ENCODE data around the gene PRDX6. TPM values are rescaled to one million over a fixed set of nuclear protein-coding genes. Genes with fewer than 3 reads are reported as not detected.
"Not testable (repeated sequence)": the region's sequence is repeated elsewhere in the genome, so short reads cannot be mapped to it uniquely, and the experiment has no call there.

The PRDX6 gene
- total RNA-seq, 1 donor from 2014 or later, result 518 TPM

- intact Hi-C loops (cut with DNase I), result no loop called here
- ATAC-seq, result no peak
Observed at GRCh38 chr1:173454966-173455524, 22.1 kb upstream of the PRDX6 start.

GRCh38 chr1:173459885-173460284, 17.2 kb upstream of the PRDX6 start:
- ATAC-seq (no peak), DNase-seq (ENCODE audit: missing footprints) (no peak)
- intact Hi-C loops (cut with DNase I), result no loop called here

More at GRCh38 chr1:173454966-173455524, 22.1 kb upstream of the PRDX6 start:
- DNase-seq (ENCODE audit: missing footprints), result no peak

- intact Hi-C loops (cut with DNase I); DNase-seq (ENCODE audit: missing footprints); ATAC-seq: not testable (repeated sequence)
Observed at GRCh38 chr1:173462666-173463065, 14.5 kb upstream of the PRDX6 start.

DNA sequence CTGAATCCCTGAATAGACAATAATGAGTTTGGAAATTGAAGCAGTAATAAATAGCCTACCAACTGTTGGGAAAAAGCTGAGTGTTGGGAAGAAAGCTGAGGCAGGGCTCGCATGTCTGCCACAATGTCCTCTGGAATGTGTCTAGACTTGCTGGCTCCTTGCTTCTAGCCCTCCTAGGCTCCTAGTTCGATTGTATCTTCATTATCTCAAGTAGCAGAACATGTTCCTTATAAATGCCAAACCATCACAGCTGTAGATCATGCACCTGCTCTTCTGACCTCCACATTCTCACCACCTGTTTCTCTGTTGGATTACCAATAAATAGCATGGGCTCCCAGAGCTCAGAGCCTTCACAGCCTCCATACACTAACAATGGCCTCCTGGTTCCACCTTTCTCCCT, 12.9 kb upstream of the PRDX6 start:
- DNase-seq (ENCODE audit: missing footprints); intact Hi-C loops (cut with DNase I); ATAC-seq: not testable (repeated sequence)

- ATAC-seq (no peak), DNase-seq (ENCODE audit: missing footprints) (no peak)
- intact Hi-C loops (cut with DNase I), result no loop called here
Observed at GRCh38 chr1:173467426-173467825, 9.7 kb upstream of the PRDX6 start.

DNA sequence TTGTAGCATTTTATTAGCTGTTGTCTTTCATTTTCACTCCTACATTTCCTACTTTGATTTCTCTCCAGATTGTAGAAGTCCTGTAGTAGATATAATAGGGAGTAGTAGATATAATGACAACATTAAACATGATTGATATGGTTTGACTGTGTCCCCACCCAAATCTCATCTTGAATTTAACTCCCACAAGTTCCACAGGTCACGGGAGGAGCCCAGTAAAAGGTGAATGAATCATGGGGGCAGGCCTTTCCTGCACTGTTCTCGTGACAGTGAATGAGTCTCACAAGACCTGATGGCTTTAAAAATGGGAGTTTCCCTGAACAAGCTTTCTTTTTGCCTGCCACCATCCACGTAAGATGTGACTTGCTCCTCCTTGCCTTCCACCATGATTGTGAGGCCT, 7.5 kb upstream of the PRDX6 start:
- no peak for DNase-seq (ENCODE audit: missing footprints)
- intact Hi-C loops (cut with DNase I), result loop anchor here (10.0 kb wide), 1 partner anchor 935 kb away; the partner anchor contains the start of gene SUCO
- ATAC-seq, result no peak

- intact Hi-C loops (cut with DNase I), result loop anchor here (10.0 kb wide), 1 partner anchor 936 kb away; the partner anchor contains the start of gene SUCO
- ATAC-seq (no peak), DNase-seq (ENCODE audit: missing footprints) (no peak)
Observed at GRCh38 chr1:173470608-173471007, 6.5 kb upstream of the PRDX6 start.

GRCh38 chr1:173473599-173474011, 3.5 kb upstream of the PRDX6 start:
- ATAC-seq, result no peak
- DNase-seq (ENCODE audit: missing footprints), result no peak
- intact Hi-C loops (cut with DNase I), result loop anchor here (10.0 kb wide), 1 partner anchor 939 kb away; the partner anchor contains the start of gene SUCO

GRCh38 chr1:173474097-173474779, 2.9 kb upstream of the PRDX6 start:
- intact Hi-C loops (cut with DNase I), result loop anchor here (10.0 kb wide), 1 partner anchor 939 kb away; the partner anchor contains the start of gene SUCO
- ATAC-seq, result no peak
- no peak for DNase-seq (ENCODE audit: missing footprints)

GRCh38 chr1:173474780-173475421, 2.2 kb upstream of the PRDX6 start:
- not testable (repeated sequence) for ATAC-seq; DNase-seq (ENCODE audit: missing footprints)
- intact Hi-C loops (cut with DNase I), result loop anchor here (10.0 kb wide), 1 partner anchor 940 kb away; the partner anchor contains the start of gene SUCO

GRCh38 chr1:173475564-173476196, 1.5 kb upstream of the PRDX6 start:
- ATAC-seq (no peak), DNase-seq (ENCODE audit: missing footprints) (no peak)
- intact Hi-C loops (cut with DNase I), result loop anchor here (2.0 to 10.0 kb wide), 3 partner anchors 45 to 941 kb away; partner anchors contain the start of genes KLHL20 and SUCO

- intact Hi-C loops (cut with DNase I), result loop anchor here (2.0 to 10.0 kb wide), 3 partner anchors 45 to 941 kb away; partner anchors contain the start of genes KLHL20 and SUCO
- ATAC-seq (no peak), DNase-seq (ENCODE audit: missing footprints) (no peak)
Observed at GRCh38 chr1:173476197-173476664, 904 bp upstream of the PRDX6 start.

- ATAC-seq, result peak; percentile 93
- intact Hi-C loops (cut with DNase I), result loop anchor here (2.0 to 10.0 kb wide), 3 partner anchors 46 to 942 kb away; partner anchors contain the start of genes KLHL20 and SUCO
- peak; percentile 97 for DNase-seq (ENCODE audit: missing footprints)
Observed at GRCh38 chr1:173476665-173477285, 360 bp upstream of the PRDX6 start.

- intact Hi-C loops (cut with DNase I), result loop anchor here (1.0 to 10.0 kb wide), 2 partner anchors 346 to 943 kb away; partner anchors contain the start of genes CENPL, DARS2 and SUCO
- peak; percentile 73 for ATAC-seq
- peak; percentile 68 for DNase-seq (ENCODE audit: missing footprints)
Observed at GRCh38 chr1:173478094-173478674, 1.0 kb downstream of the PRDX6 start.

GRCh38 chr1:173479649-173480048, 2.5 kb downstream of the PRDX6 start:
- intact Hi-C loops (cut with DNase I), result loop anchor here (10.0 kb wide), 1 partner anchor 945 kb away; the partner anchor contains the start of gene SUCO
- ATAC-seq (no peak), DNase-seq (ENCODE audit: missing footprints) (no peak)

DNA sequence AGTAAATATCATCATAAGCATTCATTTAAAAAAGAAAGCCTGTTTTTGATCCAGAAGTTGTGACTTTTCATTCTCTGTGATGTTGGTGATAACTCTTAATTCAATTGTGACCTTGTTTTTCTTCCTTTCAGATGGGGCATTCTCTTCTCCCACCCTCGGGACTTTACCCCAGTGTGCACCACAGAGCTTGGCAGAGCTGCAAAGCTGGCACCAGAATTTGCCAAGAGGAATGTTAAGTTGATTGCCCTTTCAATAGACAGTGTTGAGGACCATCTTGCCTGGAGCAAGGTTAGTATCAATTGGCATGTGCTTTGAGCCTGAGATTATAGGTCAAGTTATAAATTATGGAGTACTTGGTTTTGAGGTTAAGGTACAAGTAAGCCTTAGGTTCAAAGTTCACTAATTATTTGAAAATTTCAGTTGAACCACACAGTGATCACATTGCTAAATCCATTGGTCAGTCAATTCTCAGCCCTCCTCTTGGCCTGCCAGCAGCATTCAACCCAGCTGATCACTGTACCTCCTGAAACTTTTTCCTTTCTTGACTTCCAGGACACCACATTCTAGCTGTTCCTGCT, 4.1 kb downstream of the PRDX6 start:
- no peak for ATAC-seq
- intact Hi-C loops (cut with DNase I), result no loop called here
- DNase-seq (ENCODE audit: missing footprints), result no peak

DNA sequence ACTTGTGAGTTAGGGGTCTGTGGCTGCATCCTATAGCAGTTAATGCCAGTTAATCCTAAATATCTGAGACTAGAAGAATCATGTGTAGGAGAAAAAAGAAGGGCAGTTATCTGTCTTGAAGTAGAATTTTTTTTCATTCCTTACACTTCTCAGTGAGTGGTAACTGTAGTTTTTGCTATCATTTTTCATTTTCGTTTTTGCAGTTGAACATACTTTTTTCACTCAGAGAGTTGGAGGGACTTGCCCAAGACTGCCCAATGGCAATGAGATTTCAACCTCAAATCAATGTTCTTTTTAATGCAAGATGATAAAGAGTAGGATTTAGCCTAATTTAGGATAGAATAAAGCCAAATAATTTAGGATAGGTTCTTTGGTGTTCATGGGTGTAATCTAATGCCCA, 5.5 kb downstream of the PRDX6 start:
- intact Hi-C loops (cut with DNase I), result no loop called here
- DNase-seq (ENCODE audit: missing footprints), result no peak
- ATAC-seq, result no peak
